ENCODE measurements around the gene ERN1. TPM values are rescaled to one million over a fixed set of nuclear protein-coding genes. Genes with fewer than 3 reads are reported as not detected.

Gene ERN1
- polyA plus RNA-seq, 3 donors = 11.0 to 27.5 (median 13.7) TPM

- intact Hi-C loops (cut with micrococcal nuclease) = no loop called here
- H3K9me3 ChIP-seq (replicated peaks in 1 of 2; ENCODE audit: control insufficient read depth in 1 of 2, insufficient read depth in 1 of 2, low read length in 2 of 2) = no peaks in the 10 kb centered on the region
- Mint-ChIP-seq H3K9me3 (no peaks in the 10 kb centered on the region), H3K27me3 (ENCODE audit: low read depth in 3 of 3) (no peaks in the 10 kb centered on the region), H3K27ac (peak overlapping the region in 2 of 7 donors; percentile 42 to 53), H3K4me1 (no peaks in the 10 kb centered on the region), H3K4me3 (no peak overlapping the region), H3K36me3 (peaks cover 93 to 99% of the 10 kb centered on the region in 2 donors)
- no peak overlapping the region for H2AFZ ChIP-seq (ENCODE audit: insufficient read depth, low read depth, low read length, poor library complexity, severe bottlenecking)
- H3K4me2 ChIP-seq (replicated peaks; ENCODE audit: extremely low read depth, low read length, poor library complexity, severe bottlenecking) = no peak overlapping the region
- no peaks in the 10 kb centered on the region for H3K27me3 ChIP-seq (ENCODE audit: control insufficient read depth in 2 of 2, insufficient read depth in 2 of 2, low read length in 2 of 2)
- H3K4me3 ChIP-seq (replicated peaks in 1 of 3; ENCODE audit: low read depth in 2 of 3, low read length in 3 of 3) = no peak overlapping the region
- H4K20me1 ChIP-seq (ENCODE audit: insufficient read depth, low read length) = no peaks in the 10 kb centered on the region
- no peak overlapping the region for H3K27ac ChIP-seq (ENCODE audit: low read depth in 1 of 2, low read length in 2 of 2)
- WGBS (ENCODE audit: insufficient coverage) = no CpG with 5 or more reads among the region's 1 CpG
- no peak overlapping the region for H3K9ac ChIP-seq (ENCODE audit: insufficient read depth, low read length, poor library complexity, severe bottlenecking)
- H3K79me2 ChIP-seq (ENCODE audit: insufficient read depth, low read length) = no peaks in the 10 kb centered on the region
- H3K36me3 ChIP-seq (replicated peaks in 1 of 2; ENCODE audit: control insufficient read depth in 1 of 2, insufficient read depth in 2 of 2, low read length in 2 of 2) = peaks cover 98 to 100% of the 10 kb centered on the region in 2 donors
- no peaks in the 10 kb centered on the region for H3K4me1 ChIP-seq (ENCODE audit: control insufficient read depth in 1 of 2, insufficient read depth in 2 of 2, low read length in 2 of 2)
- TF ChIP-seq CTCF (IDR thresholded peaks at IDR 0.05) = no peak
- no peak for DNase-seq
These were observed 78.8 kb downstream of the ERN1 start for GRCh38 chr17:64051153-64051552.

- Histone ChIP-seq H3K36me3 (replicated peaks in 1 of 2; ENCODE audit: control insufficient read depth in 1 of 2, insufficient read depth in 2 of 2, low read length in 2 of 2) (peaks cover 98 to 100% of the 10 kb centered on the region in 2 donors), H3K79me2 (ENCODE audit: insufficient read depth, low read length) (no peaks in the 10 kb centered on the region), H3K4me3 (replicated peaks in 1 of 3; ENCODE audit: low read depth in 2 of 3, low read length in 3 of 3) (no peak overlapping the region), H3K4me2 (replicated peaks; ENCODE audit: extremely low read depth, low read length, poor library complexity, severe bottlenecking) (no peak overlapping the region), H3K9ac (ENCODE audit: insufficient read depth, low read length, poor library complexity, severe bottlenecking) (no peak overlapping the region), H3K27me3 (ENCODE audit: control insufficient read depth in 2 of 2, insufficient read depth in 2 of 2, low read length in 2 of 2) (no peaks in the 10 kb centered on the region), H4K20me1 (ENCODE audit: insufficient read depth, low read length) (no peaks in the 10 kb centered on the region), H3K9me3 (replicated peaks in 1 of 2; ENCODE audit: control insufficient read depth in 1 of 2, insufficient read depth in 1 of 2, low read length in 2 of 2) (no peaks in the 10 kb centered on the region), H2AFZ (ENCODE audit: insufficient read depth, low read depth, low read length, poor library complexity, severe bottlenecking) (no peak overlapping the region), H3K4me1 (ENCODE audit: control insufficient read depth in 1 of 2, insufficient read depth in 2 of 2, low read length in 2 of 2) (no peaks in the 10 kb centered on the region), H3K27ac (ENCODE audit: low read depth in 1 of 2, low read length in 2 of 2) (no peak overlapping the region)
- Mint-ChIP-seq H3K36me3 (peaks cover 93 to 99% of the 10 kb centered on the region in 2 donors), H3K27ac (no peak overlapping the region), H3K4me3 (no peak overlapping the region), H3K27me3 (ENCODE audit: low read depth in 3 of 3) (no peaks in the 10 kb centered on the region), H3K9me3 (no peaks in the 10 kb centered on the region), H3K4me1 (no peaks in the 10 kb centered on the region)
- intact Hi-C loops (cut with micrococcal nuclease) = no loop called here
- 100% methylated on average over 7 of the region's 9 CpGs for WGBS (ENCODE audit: insufficient coverage)
- TF ChIP-seq CTCF (IDR thresholded peaks at IDR 0.05) = no peak
- no peak for DNase-seq
These were observed 81.1 kb downstream of the ERN1 start for GRCh38 chr17:64048805-64049204.
